OCI-LY1 (cell line): ENCODE data around the gene SIRT1.
"Not testable (repeated sequence)": the region's sequence is repeated elsewhere in the genome, so short reads cannot be mapped to it uniquely, and the experiment has no call there.

ENCODE experiments used
- H2AFZ ChIP-seq: fragments of 200-600 bp; sonication (generic), shearing (Covaris generic); 2 replicates; pipeline ENCODE4 v1.6.0; 2014; ENCODE audit warnings: antibody characterized with exemption, mild to moderate bottlenecking, low read length
- H3F3A ChIP-seq: fragments of 200-600 bp; sonication (generic), shearing (Covaris generic); 2 replicates; pipeline ENCODE4 v1.6.0; 2014; ENCODE audit warnings: mild to moderate bottlenecking, antibody characterized with exemption, low read length, moderate library complexity; ENCODE audit not compliant: insufficient read depth
- H3K27ac ChIP-seq: fragments of 200-600 bp; sonication (generic); 2 replicates; pipeline ENCODE4 v1.5.1; 2014; ENCODE audit warnings: low read length, mixed run types, mild to moderate bottlenecking, low read depth; ENCODE audit not compliant: poor library complexity, severe bottlenecking
- H3K27me3 ChIP-seq: fragments of 200-600 bp; sonication (generic); 2 replicates; pipeline ENCODE4 v1.6.0; 2014; ENCODE audit warnings: antibody characterized with exemption, mild to moderate bottlenecking, low read length, moderate library complexity; ENCODE audit not compliant: insufficient read depth
- H3K36me3 ChIP-seq: fragments of 200-600 bp; sonication (generic); 2 replicates; pipeline ENCODE4 v1.6.1; 2014; ENCODE audit warnings: mild to moderate bottlenecking, antibody characterized with exemption, low read length, moderate library complexity, mixed read lengths; ENCODE audit not compliant: insufficient read depth
- H3K4me1 ChIP-seq: fragments of 200-600 bp; sonication (generic); 2 replicates; pipeline ENCODE4 v1.5.1; 2014; ENCODE audit warnings: mild to moderate bottlenecking, low read length, moderate library complexity; ENCODE audit not compliant: insufficient read depth, severe bottlenecking
- H3K4me2 ChIP-seq: fragments of 200-600 bp; sonication (generic), shearing (Covaris generic); 2 replicates; pipeline ENCODE4 v1.6.1; 2014; ENCODE audit warnings: low read length
- H3K4me3 ChIP-seq: fragments of 200-600 bp; sonication (generic); 2 replicates; pipeline ENCODE4 v1.5.1; 2014; ENCODE audit warnings: low read length, low read depth, mild to moderate bottlenecking, mixed read lengths; ENCODE audit not compliant: poor library complexity, severe bottlenecking
- H3K79me2 ChIP-seq: fragments of 200-600 bp; shearing (Covaris generic); 2 replicates; pipeline ENCODE4 v1.6.1; 2016; ENCODE audit warnings: mixed run types, low read length, mixed read lengths; ENCODE audit not compliant: insufficient read depth
- H3K9ac ChIP-seq: fragments of 200-600 bp; sonication (generic), shearing (Covaris generic); 2 replicates; pipeline ENCODE4 v1.6.1; 2014; ENCODE audit warnings: mild to moderate bottlenecking, low read length, mixed read lengths
- H3K9me2 ChIP-seq: fragments of 200-600 bp; sonication (generic), shearing (Covaris generic); 2 replicates; pipeline ENCODE4 v1.6.1; 2014; ENCODE audit warnings: low read depth, mild to moderate bottlenecking, low read length, mixed read lengths
- H3K9me3 ChIP-seq: fragments of 200-600 bp; shearing (Covaris generic); 2 replicates; pipeline ENCODE4 v1.6.1; 2014; ENCODE audit warnings: low read length, mixed read lengths
- H4K20me1 ChIP-seq: fragments of 200-600 bp; sonication (generic), shearing (Covaris generic); 2 replicates; pipeline ENCODE4 v1.6.0; 2016; ENCODE audit warnings: mild to moderate bottlenecking, low read length; ENCODE audit not compliant: insufficient read depth
- EZH2 ChIP-seq: fragments of 200-600 bp; sonication (generic), shearing (Covaris generic); IDR thresholded peaks from 2 replicates; pipeline ENCODE4 v1.8.0; 2017; ENCODE audit warnings: borderline replicate concordance, mixed run types, mild to moderate bottlenecking, antibody characterized with exemption, low read length, moderate library complexity, mixed read lengths
- TF ChIP-seq, protein P1 (sequence below): fragments of 200-600 bp; sonication (generic), shearing (Covaris generic); IDR thresholded peaks from 2 replicates; pipeline ENCODE4 v1.5.1; 2017; ENCODE audit warnings: mild to moderate bottlenecking, antibody characterized with exemption, low read length, moderate library complexity, mixed read lengths

Gene SIRT1

DNA sequence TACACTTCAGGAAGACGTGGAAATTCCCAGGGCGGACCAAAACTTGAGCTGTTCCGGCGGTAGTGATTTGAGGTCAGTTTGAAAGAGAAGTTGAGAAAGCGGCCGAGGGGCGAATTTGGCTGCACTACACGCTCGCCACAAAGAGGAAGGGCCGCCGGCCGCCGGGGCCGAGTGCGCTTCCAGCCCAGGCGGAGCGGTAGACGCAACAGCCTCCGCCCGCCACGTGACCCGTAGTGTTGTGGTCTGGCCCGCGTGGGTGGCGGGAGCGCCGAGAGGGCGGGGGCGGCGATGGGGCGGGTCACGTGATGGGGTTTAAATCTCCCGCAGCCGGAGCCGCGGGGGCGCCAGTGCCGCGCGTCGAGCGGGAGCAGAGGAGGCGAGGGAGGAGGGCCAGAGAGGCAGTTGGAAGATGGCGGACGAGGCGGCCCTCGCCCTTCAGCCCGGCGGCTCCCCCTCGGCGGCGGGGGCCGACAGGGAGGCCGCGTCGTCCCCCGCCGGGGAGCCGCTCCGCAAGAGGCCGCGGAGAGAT, at the start of gene SIRT1:
SIRT1 (plus strand) TSS at position 344 of the 529 bp plus-strand sequence; CDS start at position 410, 66 bp downstream.
- Histone ChIP-seq H3K4me1 (peaks cover 19% of the 10 kb centered on the region), H3K27me3 (no peaks in the 10 kb centered on the region), H3K36me3 (peaks cover 27% of the 10 kb centered on the region), H3K4me2 (peak within 1 kb of the TSS; percentile 66), H3F3A (0 out of 2 replicates have a peak, but pooled peaks cover 7% of the 10 kb centered on the region), H3K9me3 (no peaks in the 10 kb centered on the region), H3K79me2 (peaks cover 39% of the 10 kb centered on the region), H3K4me3 (peak within 1 kb of the TSS; percentile 66), H3K27ac (peak within 1 kb of the TSS; percentile 69), H4K20me1 (no peaks in the 10 kb centered on the region), H3K9ac (peak within 1 kb of the TSS; percentile 71), H2AFZ (peak within 1 kb of the TSS; percentile 33), H3K9me2 (no peaks in the 10 kb centered on the region)
- no peak for TF ChIP-seq EZH2
- TF ChIP-seq, protein P1, sequence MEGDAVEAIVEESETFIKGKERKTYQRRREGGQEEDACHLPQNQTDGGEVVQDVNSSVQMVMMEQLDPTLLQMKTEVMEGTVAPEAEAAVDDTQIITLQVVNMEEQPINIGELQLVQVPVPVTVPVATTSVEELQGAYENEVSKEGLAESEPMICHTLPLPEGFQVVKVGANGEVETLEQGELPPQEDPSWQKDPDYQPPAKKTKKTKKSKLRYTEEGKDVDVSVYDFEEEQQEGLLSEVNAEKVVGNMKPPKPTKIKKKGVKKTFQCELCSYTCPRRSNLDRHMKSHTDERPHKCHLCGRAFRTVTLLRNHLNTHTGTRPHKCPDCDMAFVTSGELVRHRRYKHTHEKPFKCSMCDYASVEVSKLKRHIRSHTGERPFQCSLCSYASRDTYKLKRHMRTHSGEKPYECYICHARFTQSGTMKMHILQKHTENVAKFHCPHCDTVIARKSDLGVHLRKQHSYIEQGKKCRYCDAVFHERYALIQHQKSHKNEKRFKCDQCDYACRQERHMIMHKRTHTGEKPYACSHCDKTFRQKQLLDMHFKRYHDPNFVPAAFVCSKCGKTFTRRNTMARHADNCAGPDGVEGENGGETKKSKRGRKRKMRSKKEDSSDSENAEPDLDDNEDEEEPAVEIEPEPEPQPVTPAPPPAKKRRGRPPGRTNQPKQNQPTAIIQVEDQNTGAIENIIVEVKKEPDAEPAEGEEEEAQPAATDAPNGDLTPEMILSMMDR = no peak

DNA sequence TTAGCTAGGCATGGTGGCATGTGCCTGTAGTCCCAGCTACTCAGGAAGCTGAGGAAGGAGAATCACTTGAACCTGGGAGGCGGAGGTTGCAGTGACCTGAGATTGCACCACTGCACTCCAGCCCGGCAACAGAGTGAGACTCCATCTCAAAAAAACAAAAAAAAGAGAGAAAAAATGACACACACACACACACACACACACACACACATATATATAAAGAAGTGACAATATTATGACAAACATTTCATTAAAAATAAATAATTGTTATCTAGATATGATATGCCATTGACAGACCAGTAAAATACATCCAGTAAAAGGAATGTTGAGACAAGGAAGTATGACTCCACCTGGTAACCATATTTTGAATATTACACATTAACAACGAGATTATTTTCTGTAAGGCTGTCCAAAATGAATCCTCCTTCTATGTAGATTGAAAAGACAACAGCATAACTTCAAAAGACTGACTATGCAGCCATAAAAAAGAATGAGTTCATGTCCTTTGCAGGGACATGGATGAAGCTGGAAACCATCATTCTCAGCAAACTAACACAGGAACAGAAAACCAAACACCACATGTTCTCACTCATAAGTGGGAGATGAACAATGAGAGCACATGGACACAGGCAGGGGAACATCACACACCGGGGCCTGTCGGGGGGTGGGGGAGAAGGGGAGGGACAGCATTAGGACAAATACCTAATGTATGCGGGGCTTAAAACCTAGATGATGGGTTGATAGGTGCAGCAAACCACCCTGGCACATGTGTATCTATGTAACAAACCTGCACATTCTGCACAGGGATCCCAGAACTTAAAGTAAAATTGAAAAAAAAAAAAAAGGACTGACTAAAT, 48.7 kb upstream of the SIRT1 start:
- H3K9me2 ChIP-seq, H4K20me1 ChIP-seq, H3K9me3 ChIP-seq, H3K27me3 ChIP-seq, H3K36me3 ChIP-seq, H2AFZ ChIP-seq, H3F3A ChIP-seq: not testable (repeated sequence)
- peak overlapping the region; percentile 59 for H3K27ac ChIP-seq
- peaks cover 25% of the 10 kb centered on the region for H3K4me1 ChIP-seq
- peaks cover 10% of the 10 kb centered on the region for H3K79me2 ChIP-seq
- H3K4me2 ChIP-seq = peak overlapping the region; percentile 59
- peak overlapping the region; percentile 46 for H3K4me3 ChIP-seq
- peak overlapping the region; percentile 9; the same call in 1 of the 2 replicates for H3K9ac ChIP-seq

GRCh38 chr10:67836488-67836887, 48.0 kb upstream of the SIRT1 start:
- Histone ChIP-seq H3K9ac (peak overlapping the region; percentile 9; the same call in 1 of the 2 replicates), H3K79me2 (peaks cover 10% of the 10 kb centered on the region), H3K4me3 (peak overlapping the region; percentile 46), H3K27ac (peak overlapping the region; percentile 59), H3K27me3 (no peaks in the 10 kb centered on the region), H3K9me2 (no peaks in the 10 kb centered on the region), H3K36me3 (no peaks in the 10 kb centered on the region), H3K4me2 (peak overlapping the region; percentile 59), H4K20me1 (no peaks in the 10 kb centered on the region), H3K4me1 (peaks cover 25% of the 10 kb centered on the region), H3F3A (no peaks in the 10 kb centered on the region), H2AFZ (no peak overlapping the region), H3K9me3 (peaks cover 1% of the 10 kb centered on the region; the same call in 1 of the 2 replicates)
- TF ChIP-seq, protein P1 = no peak
- TF ChIP-seq EZH2 = no peak
